HG03095 (cell line): ENCODE results near the gene FNBP1.

Experiments
- ATAC-seq: cut with Tn5 transposase; IDR thresholded peaks from one replicate; pipeline ENCODE4 v1.9.1; 2021; ENCODE audit warnings: moderate library complexity; ENCODE audit not compliant: unreplicated experiment

FNBP1 gene

GRCh38 chr9:129929496-129930125 is 113.4 kb downstream of the FNBP1 start:
- no peak for ATAC-seq

DNA sequence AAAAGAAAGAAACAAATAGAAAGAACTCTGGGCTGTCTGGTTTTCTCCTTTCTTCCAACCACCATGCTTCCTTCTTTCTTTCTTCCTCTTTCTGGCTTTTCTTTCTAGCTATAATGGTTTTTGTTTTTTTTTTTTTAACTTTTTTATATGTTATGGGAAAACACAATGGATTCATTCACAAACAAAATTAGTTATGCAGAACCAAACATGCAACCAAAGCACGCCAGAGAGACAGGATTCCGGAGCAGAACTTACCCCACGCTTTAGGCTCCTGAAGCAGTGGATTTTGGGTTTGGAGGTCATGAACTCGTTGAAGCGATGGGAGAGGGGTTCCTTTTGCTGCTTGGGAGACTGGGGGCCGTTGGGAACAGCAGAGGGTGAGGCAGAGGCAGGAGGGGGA is 119.4 kb downstream of the FNBP1 start:
- no peak for ATAC-seq

GRCh38 chr9:129921905-129922304 is 121.1 kb downstream of the FNBP1 start:
- ATAC-seq, result no peak

GRCh38 chr9:129919841-129920240 is 123.1 kb downstream of the FNBP1 start:
- no peak for ATAC-seq

DNA sequence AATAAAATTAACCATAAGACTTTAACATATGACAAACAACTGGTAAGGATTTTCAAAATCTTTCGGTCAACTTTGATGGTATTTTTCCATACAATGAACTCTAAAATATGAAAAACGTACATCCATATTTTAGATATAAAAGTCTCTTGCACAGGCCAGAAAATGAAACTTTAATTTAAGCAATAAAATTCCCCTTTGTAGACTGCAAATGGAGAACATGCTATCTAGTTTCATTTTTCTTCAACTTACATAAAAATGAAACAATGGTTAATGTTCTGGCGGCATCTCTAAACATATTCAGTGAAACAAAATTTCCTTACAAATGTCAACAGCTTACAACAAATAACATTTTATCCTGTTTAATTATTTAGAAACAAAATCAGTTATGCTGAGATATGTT is 123.7 kb downstream of the FNBP1 start:
- ATAC-seq, result no peak

DNA sequence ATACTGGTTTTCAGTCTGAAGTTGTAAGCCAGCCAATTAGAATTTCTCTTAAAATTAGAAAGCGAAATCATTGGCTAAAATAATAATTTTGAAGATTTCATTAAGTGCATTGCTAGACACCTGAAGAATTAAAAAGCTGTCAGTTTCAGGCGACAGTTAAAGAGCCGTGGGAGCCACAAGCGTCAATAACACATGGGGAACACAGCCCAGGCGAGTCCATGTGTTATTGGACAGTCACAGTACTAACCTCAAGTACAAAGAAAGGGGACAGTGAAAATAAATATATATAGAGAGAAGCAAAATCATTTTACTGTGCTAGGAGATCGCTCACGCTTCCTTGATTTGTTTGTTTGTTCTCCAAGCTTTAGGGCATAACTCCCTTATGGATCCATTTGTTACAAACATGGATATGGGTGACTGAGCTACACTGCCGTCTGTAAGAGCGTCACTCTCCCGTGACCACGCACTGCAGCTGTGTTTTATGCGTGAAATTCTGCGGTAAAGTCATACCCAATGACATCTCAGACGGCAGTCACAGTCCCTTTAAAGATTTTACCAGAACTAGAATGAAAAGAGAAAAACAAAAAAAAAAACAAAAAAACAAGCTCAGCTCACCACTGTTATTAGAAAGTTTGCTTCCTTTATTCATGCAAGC is 124.6 kb downstream of the FNBP1 start:
- no peak for ATAC-seq

GRCh38 chr9:129916707-129917106 is 126.3 kb downstream of the FNBP1 start:
- ATAC-seq, result no peak

- ATAC-seq, result no peak
These were observed 128.9 kb downstream of the FNBP1 start for GRCh38 chr9:129914051-129914450.

GRCh38 chr9:129910628-129911567 is 132.1 kb downstream of the FNBP1 start:
- no peak for ATAC-seq

DNA sequence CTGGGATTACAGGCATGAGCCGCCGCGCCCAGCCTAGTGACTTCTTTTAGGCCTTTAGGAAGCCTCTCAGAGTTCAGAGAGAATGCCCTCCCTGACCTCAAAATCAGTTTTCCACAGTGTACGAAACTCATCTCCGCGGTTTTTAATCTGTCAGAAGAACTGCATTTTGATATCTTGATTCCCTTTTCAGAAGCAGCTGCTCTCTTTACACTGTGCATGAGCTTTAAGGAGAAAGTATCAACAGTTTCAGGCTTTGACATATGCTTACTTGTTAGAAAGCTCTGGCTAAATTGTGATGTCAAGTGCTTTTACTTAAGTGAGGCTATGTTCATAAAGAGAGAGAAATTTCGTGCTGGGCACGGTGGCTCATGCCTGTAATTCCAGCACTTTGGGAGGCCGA is 133.1 kb downstream of the FNBP1 start:
- ATAC-seq, result no peak

- no peak for ATAC-seq
These were observed 134.1 kb downstream of the FNBP1 start for GRCh38 chr9:129908906-129909305.

DNA sequence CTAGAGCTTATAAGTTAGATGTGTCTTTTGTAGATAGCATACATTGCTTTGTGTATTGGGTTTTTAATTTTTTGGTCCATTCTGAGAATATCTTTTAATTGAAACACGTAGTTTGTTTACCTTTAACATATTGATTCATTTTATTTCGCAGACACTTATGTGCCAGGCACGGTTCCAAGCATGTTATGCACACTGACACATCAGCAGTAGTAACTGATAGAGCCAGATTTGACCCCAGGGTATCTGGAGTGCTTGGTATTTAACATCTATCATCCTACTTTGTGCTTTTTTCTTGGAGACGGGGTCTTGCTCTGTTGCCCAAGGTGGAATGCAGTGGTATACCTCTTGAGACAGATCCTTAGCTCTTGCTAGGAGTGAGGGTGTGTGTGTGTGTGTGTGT is 135.8 kb downstream of the FNBP1 start:
- ATAC-seq, result no peak

GRCh38 chr9:129906298-129906697 is 136.7 kb downstream of the FNBP1 start:
- ATAC-seq, result no peak

- ATAC-seq, result no peak
These were observed 138.3 kb downstream of the FNBP1 start for GRCh38 chr9:129904734-129905133.

DNA sequence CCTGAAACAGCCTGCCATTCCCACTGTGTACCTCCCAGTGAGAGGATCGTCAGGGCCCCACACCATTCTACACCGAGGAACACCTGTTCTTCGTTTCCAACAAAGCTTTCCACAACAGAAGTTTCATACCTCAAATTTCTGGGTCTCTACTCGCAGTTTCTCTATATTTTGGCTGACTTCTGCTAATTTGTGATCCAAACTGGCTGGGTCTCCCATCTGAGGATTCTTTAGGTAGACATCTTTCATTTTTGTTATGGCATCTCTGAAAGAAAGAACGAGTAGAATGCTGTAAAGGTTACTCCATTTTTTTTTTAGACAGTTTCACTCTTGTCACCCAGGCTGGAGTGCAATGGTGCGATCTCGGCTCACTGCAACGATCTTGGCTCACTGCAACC is 140.3 kb downstream of the FNBP1 start:
- no peak for ATAC-seq

GRCh38 chr9:129901993-129902739 is 140.8 kb downstream of the FNBP1 start:
- ATAC-seq, result no peak

DNA sequence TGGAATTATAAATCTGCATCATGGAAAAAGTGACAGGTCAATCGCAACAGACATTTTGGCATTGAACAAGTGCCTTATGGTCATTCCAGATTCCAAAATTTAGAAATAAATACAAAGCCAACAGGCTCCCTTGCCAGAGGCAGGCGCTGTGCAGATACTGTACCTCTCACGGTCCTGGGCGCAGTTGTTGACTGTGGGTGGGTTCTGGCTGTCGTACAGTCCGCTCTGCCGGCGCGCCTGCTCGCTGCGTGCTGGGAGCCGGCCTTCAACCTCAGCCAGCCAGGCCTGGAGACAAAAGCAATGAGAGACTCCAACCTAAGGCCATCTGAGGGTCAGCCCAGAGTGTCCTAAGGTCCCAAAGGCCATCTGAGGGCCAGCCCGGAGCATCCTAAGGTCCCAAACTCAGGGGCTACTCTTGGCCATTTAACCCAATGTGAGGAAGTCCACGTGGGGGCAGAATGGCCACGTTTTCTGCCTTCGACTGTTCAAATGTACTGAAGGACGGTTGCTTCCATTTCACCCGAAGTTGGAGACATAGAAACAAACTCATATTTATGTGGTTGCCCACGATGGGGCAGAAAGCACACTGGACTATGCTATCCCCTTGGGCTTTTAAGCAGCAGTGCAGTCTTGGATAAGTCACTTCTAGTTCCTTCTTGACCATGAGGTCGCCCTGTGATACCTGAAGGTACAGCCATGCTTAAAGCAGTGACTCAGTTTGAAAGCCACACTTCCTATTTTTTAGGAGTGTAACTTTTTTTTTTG is 142.5 kb downstream of the FNBP1 start:
- peak; percentile 87 for ATAC-seq

DNA sequence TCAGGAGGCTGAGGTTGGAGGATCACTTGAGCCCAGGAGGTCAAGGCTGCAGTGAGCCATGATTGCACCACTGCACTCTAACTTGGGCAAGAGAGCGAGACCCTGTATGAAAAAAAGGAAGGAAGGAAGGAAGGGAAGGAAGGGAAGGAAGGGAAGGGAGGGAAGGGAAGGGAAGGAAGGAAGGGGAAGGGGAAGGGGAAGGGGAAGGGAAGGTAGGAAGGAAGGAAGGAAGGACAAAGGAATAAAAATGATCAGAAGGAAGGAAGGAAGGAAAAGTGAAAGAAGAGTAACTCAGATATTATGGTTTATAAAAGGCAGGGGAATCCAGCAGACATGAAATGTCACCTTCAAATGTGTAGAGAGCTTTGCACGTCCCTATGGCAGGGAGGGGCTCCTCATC is 143.4 kb downstream of the FNBP1 start:
- ATAC-seq, result no peak

DNA sequence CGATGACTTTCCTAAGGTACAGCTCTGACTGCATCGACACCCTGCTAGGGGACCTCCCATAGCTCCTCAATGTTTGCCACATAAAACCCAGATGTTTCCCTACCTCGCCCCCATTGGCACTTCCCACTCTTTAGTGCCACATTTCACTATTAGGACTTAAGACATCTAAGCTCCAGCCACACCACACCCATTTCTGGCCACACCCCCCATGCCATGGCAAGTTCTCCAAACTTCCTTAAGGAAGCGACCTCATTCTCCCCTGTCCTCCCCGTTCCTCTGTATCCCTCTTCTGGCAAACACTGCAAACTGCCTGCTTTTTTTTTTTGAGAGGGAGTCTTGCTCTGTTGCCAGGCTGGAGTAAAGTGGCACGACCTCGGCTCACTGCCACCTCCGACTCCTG is 144.8 kb downstream of the FNBP1 start:
- ATAC-seq, result no peak

DNA sequence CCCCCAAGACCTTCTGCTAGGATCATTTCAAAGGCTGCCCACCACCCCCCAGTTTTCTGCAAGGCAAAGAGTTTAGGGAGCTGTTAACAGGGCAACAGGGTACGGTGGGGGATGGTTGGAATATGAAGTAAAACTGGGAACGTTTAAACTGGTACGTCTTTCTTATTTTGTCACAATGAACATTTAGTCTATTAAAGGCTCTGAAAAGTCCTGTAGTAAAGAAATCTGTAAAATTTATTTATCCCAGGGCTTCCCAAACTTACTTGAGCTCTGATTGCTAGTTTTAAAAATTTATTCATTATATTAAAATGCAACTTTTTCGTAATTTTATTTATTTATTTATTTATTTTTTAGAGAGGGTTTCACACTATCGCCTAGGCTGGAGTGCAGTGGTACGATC is 145.7 kb downstream of the FNBP1 start:
- no peak for ATAC-seq
